Cardiac fibroblast (primary cell): ENCODE data around the gene UNC5B.

Experiments used
- DNase-seq, 2 donors: peaks; one replicate each; pipeline versions ENCODE4 v3.0.0 to v3.0.0-alpha.2; 2010; ENCODE audit warnings: low read depth in 2 of 2
- H3K4me3 ChIP-seq, 2 donors: replicated peaks in 1 of 2; 1 replicate in 1 of 2; 2 replicates in 1 of 2; pipeline ENCODE4 v1.5.1; 2011; ENCODE audit warnings: low read depth in 2 of 2, low read length in 2 of 2, mild to moderate bottlenecking in 2 of 2, moderate library complexity in 1 of 2
- TF ChIP-seq, protein P1 (sequence below): IDR thresholded peaks from one replicate; pipeline ENCODE4 v1.5.1; 2011; ENCODE audit warnings: low read depth, mild to moderate bottlenecking, low read length, inconsistent platforms

Gene UNC5B

DNA sequence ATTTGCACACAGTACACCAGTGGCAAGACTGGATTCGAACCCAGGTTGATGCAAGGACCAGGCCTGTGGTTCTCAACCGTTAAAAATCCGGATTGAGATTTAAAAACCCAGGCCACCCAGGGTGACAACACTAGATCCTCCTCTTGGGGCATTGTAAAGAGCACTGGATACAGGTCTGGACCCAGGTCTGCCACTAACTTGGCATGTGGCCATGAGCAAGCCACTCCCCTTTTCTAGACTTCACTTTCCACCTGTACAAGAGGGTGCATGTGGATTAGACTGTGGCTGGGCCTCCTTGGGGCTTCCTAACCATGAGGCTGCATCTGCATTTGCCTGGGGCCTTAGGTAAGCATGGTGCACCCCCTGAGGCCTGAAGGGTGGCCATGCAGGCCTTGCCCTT lies 85.0 kb downstream of the UNC5B start:
- TF ChIP-seq, protein P1, sequence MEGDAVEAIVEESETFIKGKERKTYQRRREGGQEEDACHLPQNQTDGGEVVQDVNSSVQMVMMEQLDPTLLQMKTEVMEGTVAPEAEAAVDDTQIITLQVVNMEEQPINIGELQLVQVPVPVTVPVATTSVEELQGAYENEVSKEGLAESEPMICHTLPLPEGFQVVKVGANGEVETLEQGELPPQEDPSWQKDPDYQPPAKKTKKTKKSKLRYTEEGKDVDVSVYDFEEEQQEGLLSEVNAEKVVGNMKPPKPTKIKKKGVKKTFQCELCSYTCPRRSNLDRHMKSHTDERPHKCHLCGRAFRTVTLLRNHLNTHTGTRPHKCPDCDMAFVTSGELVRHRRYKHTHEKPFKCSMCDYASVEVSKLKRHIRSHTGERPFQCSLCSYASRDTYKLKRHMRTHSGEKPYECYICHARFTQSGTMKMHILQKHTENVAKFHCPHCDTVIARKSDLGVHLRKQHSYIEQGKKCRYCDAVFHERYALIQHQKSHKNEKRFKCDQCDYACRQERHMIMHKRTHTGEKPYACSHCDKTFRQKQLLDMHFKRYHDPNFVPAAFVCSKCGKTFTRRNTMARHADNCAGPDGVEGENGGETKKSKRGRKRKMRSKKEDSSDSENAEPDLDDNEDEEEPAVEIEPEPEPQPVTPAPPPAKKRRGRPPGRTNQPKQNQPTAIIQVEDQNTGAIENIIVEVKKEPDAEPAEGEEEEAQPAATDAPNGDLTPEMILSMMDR, result no peak

DNA sequence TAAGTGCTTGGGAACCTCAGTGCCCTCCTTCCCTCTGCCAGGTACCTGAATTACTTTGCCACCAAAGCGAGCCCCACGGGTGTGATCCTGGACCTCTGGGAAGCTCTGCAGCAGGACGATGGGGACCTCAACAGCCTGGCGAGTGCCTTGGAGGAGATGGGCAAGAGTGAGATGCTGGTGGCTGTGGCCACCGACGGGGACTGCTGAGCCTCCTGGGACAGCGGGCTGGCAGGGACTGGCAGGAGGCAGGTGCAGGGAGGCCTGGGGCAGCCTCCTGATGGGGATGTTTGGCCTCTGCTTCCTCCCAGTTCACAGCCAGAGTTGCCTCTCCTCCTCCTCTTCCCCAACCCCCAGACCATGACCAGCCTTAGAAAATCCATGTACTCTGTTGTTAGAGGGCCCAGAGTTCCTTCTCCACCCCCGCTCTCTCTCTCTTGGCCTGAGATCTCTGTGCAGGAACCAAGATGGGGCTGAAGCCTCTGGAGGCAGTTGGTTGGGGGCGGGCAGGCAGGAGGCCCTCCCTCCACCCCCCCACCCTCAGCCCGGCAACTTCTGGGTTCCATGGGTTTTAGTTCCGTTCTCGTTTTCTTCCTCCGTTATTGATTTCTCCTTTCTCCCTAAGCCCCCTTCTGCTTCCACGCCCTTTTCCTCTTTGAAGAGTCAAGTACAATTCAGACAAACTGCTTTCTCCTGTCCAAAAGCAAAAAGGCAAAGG lies 86.9 kb downstream of the UNC5B start:
- TF ChIP-seq, protein P1, result no peak
- no peak overlapping the region for H3K4me3 ChIP-seq
- DNase-seq, result no peak

More for the DNA sequence above, 85.0 kb downstream of the UNC5B start:
- H3K4me3 ChIP-seq, result no peak overlapping the region
- no peak for DNase-seq

DNA sequence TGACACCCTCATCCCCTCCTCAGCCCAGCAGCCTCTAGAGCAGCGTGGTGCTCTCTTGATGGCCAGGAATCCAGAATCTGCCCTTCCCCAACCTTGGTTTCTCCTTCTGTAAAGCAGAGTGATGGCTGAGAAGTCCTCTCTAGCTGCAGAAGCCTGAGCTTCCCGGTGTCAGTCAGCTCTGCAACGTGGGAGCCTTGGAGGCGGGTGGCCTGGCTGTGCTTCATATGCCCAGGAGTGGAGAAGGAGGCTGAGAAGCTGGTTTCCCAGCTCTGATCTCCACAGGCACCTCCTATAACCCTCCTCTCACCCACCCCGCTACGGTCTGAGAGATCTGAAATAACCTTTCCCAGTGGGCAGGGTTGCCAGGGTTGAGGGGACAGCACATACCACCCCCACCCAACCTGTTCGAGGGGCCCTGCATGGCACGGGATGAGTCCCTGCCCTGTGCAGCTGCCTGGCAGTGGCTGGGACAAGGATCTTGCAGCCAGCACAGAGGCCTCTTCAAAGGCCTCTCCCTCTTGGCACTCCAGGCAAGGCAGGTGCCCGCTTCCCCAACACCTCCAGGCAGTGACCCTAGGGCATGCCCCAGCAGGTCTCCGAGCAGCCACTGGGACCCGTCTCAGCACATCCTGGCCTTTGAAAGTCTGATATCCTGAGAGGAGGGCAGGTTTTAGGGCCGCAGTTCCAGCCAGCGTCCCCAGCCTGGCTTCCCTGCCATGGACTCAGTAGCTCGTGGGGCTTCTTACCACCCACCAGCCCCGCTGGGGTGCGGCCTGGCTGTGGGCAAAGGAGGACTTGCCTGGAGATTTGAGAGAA lies 88.4 kb downstream of the UNC5B start:
- no peak for DNase-seq
- TF ChIP-seq, protein P1, result no peak
- no peak overlapping the region for H3K4me3 ChIP-seq

DNA sequence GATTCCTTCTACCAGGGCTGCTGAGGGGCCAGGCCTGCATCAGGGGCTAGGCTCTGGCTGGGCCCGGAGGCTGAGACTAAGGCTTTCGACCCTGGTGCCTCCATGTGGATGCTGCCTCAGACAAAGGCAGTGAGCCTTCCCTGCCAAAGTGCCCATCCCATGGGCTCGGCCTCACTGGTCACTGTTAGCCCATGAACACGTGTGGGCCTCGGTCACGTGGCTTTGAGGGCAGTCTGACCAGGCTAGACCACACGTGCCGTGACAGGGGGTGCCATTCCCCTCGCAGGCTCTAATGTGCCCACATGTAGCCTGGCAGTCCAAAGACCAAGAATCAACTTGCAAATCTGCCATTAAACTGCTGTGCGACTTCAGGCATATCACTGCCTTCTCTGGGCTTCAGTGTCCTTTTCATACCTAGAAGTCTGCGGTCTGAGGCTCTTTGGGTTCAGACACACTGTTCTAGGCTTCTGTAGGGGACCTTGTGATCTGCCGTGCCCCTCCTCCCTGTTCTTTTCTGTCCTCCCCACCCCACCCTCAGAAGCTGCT lies 89.1 kb downstream of the UNC5B start:
- DNase-seq, result no peak
- TF ChIP-seq, protein P1, result no peak

DNA sequence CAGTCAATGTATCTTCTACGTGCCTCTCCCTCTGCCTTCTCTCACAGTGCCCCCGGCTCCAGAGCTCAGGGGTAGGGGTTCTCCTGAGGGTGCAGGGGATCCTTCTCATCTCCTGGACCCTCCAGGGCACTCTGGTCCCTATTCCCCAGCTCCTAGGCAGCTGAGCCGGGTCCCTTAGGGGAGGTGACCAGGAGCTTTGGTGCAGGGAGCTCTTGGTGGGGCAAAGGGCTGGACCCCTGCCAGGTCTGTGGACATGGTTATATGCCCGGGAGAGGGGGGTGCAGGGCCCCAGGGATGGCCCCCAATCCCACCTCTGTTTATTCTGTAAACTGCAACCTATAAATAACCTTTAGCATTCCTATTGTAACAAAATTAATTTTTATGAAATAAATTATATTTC lies 90.1 kb downstream of the UNC5B start:
- no peak for DNase-seq
- H3K4me3 ChIP-seq, result no peak overlapping the region
- TF ChIP-seq, protein P1, result no peak

More for the DNA sequence above, 89.1 kb downstream of the UNC5B start:
- no peak overlapping the region for H3K4me3 ChIP-seq

DNA sequence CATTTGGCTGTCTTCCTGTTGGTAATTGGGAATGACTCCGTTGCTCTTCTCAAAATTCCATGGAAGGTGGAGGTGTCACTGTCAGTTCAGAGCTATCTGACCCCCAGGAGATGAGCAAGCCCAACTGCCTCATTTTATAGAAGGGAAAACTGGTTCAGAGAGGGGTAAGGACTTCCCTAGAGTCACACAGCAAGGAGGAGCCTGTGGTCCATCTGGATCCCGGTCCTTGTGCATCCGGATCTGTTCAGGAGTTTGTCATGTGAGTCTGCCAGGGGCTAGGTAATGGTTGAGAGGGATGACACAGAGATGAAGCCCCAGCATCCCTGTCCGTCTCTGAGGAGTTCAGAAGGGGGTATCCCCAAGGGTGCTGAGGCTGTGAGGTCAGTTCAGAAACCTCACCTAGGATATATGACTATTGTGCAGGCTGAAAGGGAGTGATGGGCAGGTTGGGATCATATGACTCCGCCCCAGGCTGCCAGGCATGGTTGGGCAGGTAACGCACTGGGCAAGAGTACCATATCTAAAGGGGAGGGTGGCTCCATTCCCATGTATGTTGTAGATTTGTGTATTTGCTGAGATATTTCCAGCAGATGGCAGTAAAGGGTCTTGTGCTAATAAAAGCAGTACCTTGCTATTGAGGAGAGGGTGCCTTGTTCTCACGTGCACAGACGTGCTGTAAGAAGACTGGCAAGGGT lies 90.7 kb downstream of the UNC5B start:
- DNase-seq, result peak; percentile 66 to 70
- TF ChIP-seq, protein P1, result peak; percentile 47
- H3K4me3 ChIP-seq, result no peak overlapping the region
